ENCODE data around the gene IER5L. TPM values are rescaled to one million over a fixed set of nuclear protein-coding genes. Genes with fewer than 3 reads are reported as not detected.
"Not testable (repeated sequence)": the region's sequence is repeated elsewhere in the genome, so short reads cannot be mapped to it uniquely, and the experiment has no call there.

The IER5L gene
- polyA plus RNA-seq, 1 donor (not counting 4 experiments of a cell fraction or from before 2014, with no cell fraction given) = 2.1 TPM

DNA sequence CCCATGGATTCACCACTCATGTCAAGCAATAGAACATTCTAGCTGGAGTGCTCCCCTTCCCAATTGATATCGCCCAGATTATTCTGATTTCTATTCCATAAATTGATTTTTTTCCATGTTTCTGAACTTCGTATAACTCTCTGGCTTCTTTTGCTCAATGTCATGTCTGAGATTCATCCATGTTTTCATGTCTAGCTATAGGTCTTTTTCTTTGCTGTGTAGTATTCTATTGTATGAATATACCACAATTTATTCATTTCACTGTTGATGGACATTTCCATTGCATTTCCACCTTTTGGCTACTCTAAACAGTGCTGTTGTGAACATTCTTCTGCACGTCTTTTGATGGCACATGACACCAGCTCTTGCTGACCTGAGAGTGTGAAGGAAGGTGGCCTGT, 47.3 kb downstream of the IER5L start:
- Histone ChIP-seq H3K27me3 (ENCODE audit: control insufficient read depth, extremely low read depth, insufficient read depth, low read length) (no peaks in the 10 kb centered on the region), H3K9me3 (ENCODE audit: control insufficient read depth, low read depth, low read length) (no peaks in the 10 kb centered on the region), H3K4me2 (ENCODE audit: control insufficient read depth, extremely low read depth, insufficient read depth, low read depth, low read length) (no peak overlapping the region), H3K79me2 (ENCODE audit: control insufficient read depth, insufficient read depth, low read length) (no peaks in the 10 kb centered on the region), H3K27ac (ENCODE audit: control insufficient read depth, insufficient read depth, low read length) (no peak overlapping the region), H2AFZ (ENCODE audit: control insufficient read depth, low read length) (no peak overlapping the region), H3K9me1 (ENCODE audit: control insufficient read depth, extremely low read depth, insufficient read depth, low read length) (no peaks in the 10 kb centered on the region), H3K4me3 (ENCODE audit: control insufficient read depth in 2 of 3, extremely low read depth in 1 of 3, insufficient read depth in 2 of 3, low read depth in 1 of 3, low read length in 3 of 3) (no peak overlapping the region), H3K4me1 (ENCODE audit: control insufficient read depth, extremely low read depth, insufficient read depth, low read length) (no peaks in the 10 kb centered on the region), H3K9ac (ENCODE audit: control insufficient read depth, extremely low read depth, insufficient read depth, low read length) (no peak overlapping the region), H4K20me1 (ENCODE audit: control insufficient read depth, extremely low read depth, insufficient read depth, low read length) (no peaks in the 10 kb centered on the region), H3K36me3 (ENCODE audit: control insufficient read depth in 2 of 2, extremely low read depth in 1 of 2, insufficient read depth in 2 of 2, low read length in 2 of 2) (peaks cover 17 to 19% of the 10 kb centered on the region in 2 experiments)
- dilution Hi-C loops (cut with MboI; ENCODE audit: extremely low pct_ligation_motif_present, low sequenced_read_pairs) = no loop called here
- FAIRE-seq (no peak), DNase-seq (ENCODE audit: low read depth, low spot score) (no peak)
- TF ChIP-seq EZH2 (IDR thresholded peaks at IDR 0.05; ENCODE audit: low read length) (no peak), CTCF (optimal IDR thresholded peaks at IDR 0.05 in 1 of 3, IDR thresholded peaks at IDR 0.05 in 1 of 3, conservative IDR thresholded peaks at IDR 0.05 in 1 of 3; ENCODE audit: extremely low read depth in 1 of 3, insufficient read depth in 2 of 3, low read length in 3 of 3) (no peak)

DNA sequence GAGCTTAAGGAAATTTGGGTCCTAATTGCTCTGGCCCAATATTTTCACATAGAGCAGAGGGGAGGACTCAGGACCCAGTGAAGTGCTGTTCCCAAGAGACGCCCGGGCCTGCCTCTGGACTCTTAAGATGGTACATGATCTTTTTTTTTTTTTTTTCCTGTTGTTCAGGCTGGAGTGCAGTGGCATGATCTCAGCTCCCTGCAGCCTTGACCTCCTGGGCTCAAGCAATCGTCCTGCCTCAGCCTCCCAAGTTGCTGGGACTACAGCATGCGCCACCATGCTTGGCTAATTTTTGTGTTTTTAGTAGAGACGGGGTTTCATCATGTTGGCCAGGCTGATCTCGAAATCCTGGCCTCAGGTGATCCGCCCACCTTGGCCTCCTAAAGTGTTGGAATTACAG, 47.8 kb downstream of the IER5L start:
- FAIRE-seq; DNase-seq (ENCODE audit: low read depth, low spot score); H3K9ac ChIP-seq (ENCODE audit: control insufficient read depth, extremely low read depth, insufficient read depth, low read length); H3K9me3 ChIP-seq (ENCODE audit: control insufficient read depth, low read depth, low read length); H3K79me2 ChIP-seq (ENCODE audit: control insufficient read depth, insufficient read depth, low read length); H3K27ac ChIP-seq (ENCODE audit: control insufficient read depth, insufficient read depth, low read length); dilution Hi-C loops (cut with MboI; ENCODE audit: extremely low pct_ligation_motif_present, low sequenced_read_pairs); H3K27me3 ChIP-seq (ENCODE audit: control insufficient read depth, extremely low read depth, insufficient read depth, low read length); H3K4me1 ChIP-seq (ENCODE audit: control insufficient read depth, extremely low read depth, insufficient read depth, low read length); H3K4me3 ChIP-seq (ENCODE audit: control insufficient read depth in 2 of 3, extremely low read depth in 1 of 3, insufficient read depth in 2 of 3, low read depth in 1 of 3, low read length in 3 of 3); H3K9me1 ChIP-seq (ENCODE audit: control insufficient read depth, extremely low read depth, insufficient read depth, low read length); H4K20me1 ChIP-seq (ENCODE audit: control insufficient read depth, extremely low read depth, insufficient read depth, low read length); H2AFZ ChIP-seq (ENCODE audit: control insufficient read depth, low read length); H3K4me2 ChIP-seq (ENCODE audit: control insufficient read depth, extremely low read depth, insufficient read depth, low read depth, low read length): not testable (repeated sequence)
- peaks cover 17 to 19% of the 10 kb centered on the region in 2 experiments for H3K36me3 ChIP-seq (ENCODE audit: control insufficient read depth in 2 of 2, extremely low read depth in 1 of 2, insufficient read depth in 2 of 2, low read length in 2 of 2)

GRCh38 chr9:129128689-129129088, 49.4 kb downstream of the IER5L start:
- TF ChIP-seq CTCF (optimal IDR thresholded peaks at IDR 0.05 in 1 of 3, IDR thresholded peaks at IDR 0.05 in 1 of 3, conservative IDR thresholded peaks at IDR 0.05 in 1 of 3; ENCODE audit: extremely low read depth in 1 of 3, insufficient read depth in 2 of 3, low read length in 3 of 3) (no peak), EZH2 (IDR thresholded peaks at IDR 0.05; ENCODE audit: low read length) (no peak)
- dilution Hi-C loops (cut with MboI; ENCODE audit: extremely low pct_ligation_motif_present, low sequenced_read_pairs) = no loop called here
- DNase-seq (ENCODE audit: low read depth, low spot score) (no peak), FAIRE-seq (no peak)
- Histone ChIP-seq H3K27me3 (ENCODE audit: control insufficient read depth, extremely low read depth, insufficient read depth, low read length) (no peaks in the 10 kb centered on the region), H3K4me1 (ENCODE audit: control insufficient read depth, extremely low read depth, insufficient read depth, low read length) (no peaks in the 10 kb centered on the region), H3K27ac (ENCODE audit: control insufficient read depth, insufficient read depth, low read length) (no peak overlapping the region), H3K9ac (ENCODE audit: control insufficient read depth, extremely low read depth, insufficient read depth, low read length) (no peak overlapping the region), H4K20me1 (ENCODE audit: control insufficient read depth, extremely low read depth, insufficient read depth, low read length) (no peaks in the 10 kb centered on the region), H3K9me1 (ENCODE audit: control insufficient read depth, extremely low read depth, insufficient read depth, low read length) (no peaks in the 10 kb centered on the region), H3K36me3 (ENCODE audit: control insufficient read depth in 2 of 2, extremely low read depth in 1 of 2, insufficient read depth in 2 of 2, low read length in 2 of 2) (peaks cover 18 to 23% of the 10 kb centered on the region in 2 experiments), H3K4me2 (ENCODE audit: control insufficient read depth, extremely low read depth, insufficient read depth, low read depth, low read length) (no peak overlapping the region), H2AFZ (ENCODE audit: control insufficient read depth, low read length) (no peak overlapping the region), H3K79me2 (ENCODE audit: control insufficient read depth, insufficient read depth, low read length) (no peaks in the 10 kb centered on the region), H3K4me3 (ENCODE audit: control insufficient read depth in 2 of 3, extremely low read depth in 1 of 3, insufficient read depth in 2 of 3, low read depth in 1 of 3, low read length in 3 of 3) (no peak overlapping the region), H3K9me3 (ENCODE audit: control insufficient read depth, low read depth, low read length) (no peaks in the 10 kb centered on the region)
